HCT116 (cell line): ENCODE measurements around the gene DMPK. TPM values are rescaled to one million over a fixed set of nuclear protein-coding genes. Genes with fewer than 3 reads are reported as not detected.

Experiments
- ATAC-seq: fragments of 200-7000 bp; cut with Tn5 transposase; 2 replicates; pipeline ENCODE4 v1.9.1; 2020; ENCODE audit warnings: mild to moderate bottlenecking, moderate library complexity
- BruUV-seq: library from RNA; stranded (reverse); fragments of 400-500 nt; replicated peaks from 2 replicates; lab custom pipeline; 2021; lab: Mats Ljungman, UMichigan
- CTCF ChIA-PET: fragments of 300-600 bp; sonication (Branson Sonifier 250); formaldehyde crosslinking; loops from one replicate; lab custom pipeline; 2021; ENCODE audit warnings: antibody characterized with exemption; lab: Charles Lee
- POLR2A ChIA-PET: fragments of 300-600, 350-600 bp; sonication (Branson Sonifier 250); formaldehyde crosslinking; loops from one replicate; lab custom pipeline; 2021; ENCODE audit warnings: antibody characterized with exemption; lab: Charles Lee
- RAD21 ChIA-PET, 2 experiments: fragments of 300-600 bp; sonication (Branson Sonifier 250); formaldehyde crosslinking; loops; one replicate each; lab custom pipeline; 2023; ENCODE audit warnings: low total read pairs in 2 of 2; ENCODE audit not compliant: uncharacterized antibody in 2 of 2, unreplicated experiment in 2 of 2, low non-redundant PET in 1 of 2; lab: Charles Lee
- DNase-seq: peaks from one replicate; pipeline ENCODE4 v3.0.0-alpha.2; 2010; ENCODE audit warnings: low read depth, low spot score
- H2AFZ ChIP-seq: fragments of 200-600 bp; shearing (Covaris generic), sonication (generic); 2 replicates; pipeline ENCODE4 v1.6.1; 2017; ENCODE audit warnings: low read depth, mixed run types, mixed read lengths, antibody characterized with exemption, low read length; ENCODE audit not compliant: poor library complexity, severe bottlenecking
- H3K27ac ChIP-seq: 2 replicates; pipeline ENCODE4 v1.5.1; 2012; ENCODE audit warnings: low read depth, low read length
- H3K27me3 ChIP-seq: fragments of 200-600 bp; sonication (generic); 2 replicates; pipeline ENCODE4 v1.6.1; 2016; ENCODE audit warnings: mixed run types, low read length, mixed read lengths; ENCODE audit not compliant: insufficient read depth
- H3K36me3 ChIP-seq, 2 experiments: fragments of 200-500 bp in 1 of 2; fragments of 200-600 bp in 1 of 2; sonication (Bioruptor generic) in 1 of 2; sonication (generic) in 1 of 2; 2 replicates each; pipeline versions ENCODE4 v1.5.1 to v1.6.1; 2014 to 2016; ENCODE audit warnings: low read length in 2 of 2, inconsistent platforms in 1 of 2, mixed read lengths in 1 of 2, mixed run types in 1 of 2; ENCODE audit not compliant: insufficient read depth in 2 of 2, control insufficient read depth in 1 of 2
- H3K4me1 ChIP-seq, 2 experiments: fragments of 200-600 bp in 1 of 2; sonication (generic) in 1 of 2; 2 replicates each; pipeline versions ENCODE4 v1.5.1 to v1.6.1; 2012 to 2017; ENCODE audit warnings: low read length in 2 of 2, inconsistent platforms in 1 of 2, mild to moderate bottlenecking in 1 of 2, mixed read lengths in 1 of 2, mixed run types in 1 of 2, moderate library complexity in 1 of 2; ENCODE audit not compliant: insufficient read depth in 2 of 2, control insufficient read depth in 1 of 2
- H3K4me2 ChIP-seq: fragments of 200-600 bp; sonication (generic); 2 replicates; pipeline ENCODE4 v1.6.1; 2017; ENCODE audit warnings: mixed run types, low read length, mixed read lengths
- H3K4me3 ChIP-seq, 2 experiments: fragments of 200-600 bp in 1 of 2; sonication (generic) in 1 of 2; replicated peaks in 1 of 2; 2 replicates each; pipeline ENCODE4 v1.5.1; 2011 to 2016; ENCODE audit warnings: low read length in 2 of 2, control low read depth in 1 of 2, low read depth in 1 of 2, mild to moderate bottlenecking in 1 of 2, mixed read lengths in 1 of 2, mixed run types in 1 of 2
- H3K79me2 ChIP-seq: fragments of 200-600 bp; sonication (generic); 2 replicates; pipeline ENCODE4 v1.6.1; 2017; ENCODE audit warnings: mild to moderate bottlenecking, mixed run types, low read length, moderate library complexity, mixed read lengths; ENCODE audit not compliant: insufficient read depth
- H3K9ac ChIP-seq: fragments of 200-600 bp; sonication (generic); 2 replicates; pipeline ENCODE4 v1.6.1; 2016; ENCODE audit warnings: low read length, mixed read lengths
- H3K9me2 ChIP-seq: fragments of 200-600 bp; sonication (generic), shearing (Covaris generic); 2 replicates; pipeline ENCODE4 v1.6.1; 2017; ENCODE audit warnings: mixed run types, mild to moderate bottlenecking, moderate library complexity; ENCODE audit not compliant: insufficient read depth
- H3K9me3 ChIP-seq, 2 experiments: fragments of 200-500 bp in 1 of 2; fragments of 200-600 bp in 1 of 2; sonication (Bioruptor generic) in 1 of 2; sonication (generic) in 1 of 2; 2 replicates each; pipeline ENCODE4 v1.6.1; 2014 to 2017; ENCODE audit warnings: low read length in 2 of 2, mixed read lengths in 2 of 2, inconsistent platforms in 1 of 2, low read depth in 1 of 2, mild to moderate bottlenecking in 1 of 2, mixed run types in 1 of 2, moderate library complexity in 1 of 2; ENCODE audit not compliant: control insufficient read depth in 1 of 2, insufficient read depth in 1 of 2
- H4K20me1 ChIP-seq: fragments of 200-600 bp; sonication (generic), shearing (Covaris generic); 2 replicates; pipeline ENCODE4 v1.6.1; 2017; ENCODE audit warnings: mixed run types, mild to moderate bottlenecking, moderate library complexity; ENCODE audit not compliant: insufficient read depth
- EGR1 ChIP-seq: IDR thresholded peaks from 2 replicates; pipeline ENCODE4 v1.6.1; 2012; ENCODE audit warnings: low read depth
- ELF1 ChIP-seq: IDR thresholded peaks from 2 replicates; pipeline ENCODE4 v1.6.1; 2012; ENCODE audit warnings: low read depth, borderline replicate concordance
- EZH2 ChIP-seq: fragments of 200-600 bp; sonication (generic); IDR thresholded peaks from 2 replicates; pipeline ENCODE4 v1.6.1; 2017; ENCODE audit warnings: antibody characterized with exemption, mixed run types
- EZH2phosphoT487 ChIP-seq: fragments of 200-600 bp; IDR thresholded peaks from 2 replicates; pipeline ENCODE4 v1.6.1; 2018; ENCODE audit warnings: antibody characterized with exemption, borderline replicate concordance
- FOSL1 ChIP-seq: IDR thresholded peaks from 2 replicates; pipeline ENCODE4 v1.6.1; 2012; ENCODE audit warnings: low read depth
- JUND ChIP-seq: IDR thresholded peaks from 2 replicates; pipeline ENCODE4 v1.6.1; 2012
- POLR2AphosphoS5 ChIP-seq: IDR thresholded peaks from 2 replicates; pipeline ENCODE4 v1.6.1; 2011; ENCODE audit warnings: mild to moderate bottlenecking, low read depth, low read length, moderate library complexity
- RAD21 ChIP-seq: IDR thresholded peaks from 2 replicates; pipeline ENCODE4 v1.6.1; 2012; ENCODE audit warnings: low read depth, mild to moderate bottlenecking
- SRF ChIP-seq: IDR thresholded peaks from 2 replicates; pipeline ENCODE4 v1.6.1; 2012; ENCODE audit warnings: low read depth
- TCF7L2 ChIP-seq: IDR thresholded peaks from 2 replicates; pipeline ENCODE4 v1.7.0; 2011; ENCODE audit warnings: borderline replicate concordance, inconsistent platforms; ENCODE audit not compliant: insufficient read depth, insufficient read length; ENCODE audit errors: extremely low read depth
- ZFX ChIP-seq: fragments of 450-650 bp; IDR thresholded peaks from 2 replicates; pipeline ENCODE4 v1.6.1; 2017
- ZNF274 ChIP-seq: fragments of 200-500 bp; sonication (Bioruptor generic); IDR thresholded peaks from 2 replicates; pipeline ENCODE4 v1.6.1; 2014; ENCODE audit warnings: mild to moderate bottlenecking, low read depth, low read length, inconsistent platforms
- intact Hi-C: fragments of 100-400 bp; cut with micrococcal nuclease; formaldehyde crosslinking; loops from 2 replicates; pipeline ENCODE4 v1.10.0; 2022
- total RNA-seq: library from RNA; stranded (reverse); gene quantifications from one replicate; pipeline ENCODE4 v1.2.1, GENCODE V29; 2021; ENCODE audit not compliant: unreplicated experiment
- TF ChIP-seq, protein P1 (sequence below): IDR thresholded peaks from 2 replicates; pipeline ENCODE4 v1.6.1; 2012; ENCODE audit warnings: low read depth
- TF ChIP-seq, protein P2 (sequence below): IDR thresholded peaks from 2 replicates; pipeline ENCODE4 v1.6.1; 2012

The DMPK gene
- total RNA-seq, 1 experiment from 2014 or later = 52.5 TPM

DNA sequence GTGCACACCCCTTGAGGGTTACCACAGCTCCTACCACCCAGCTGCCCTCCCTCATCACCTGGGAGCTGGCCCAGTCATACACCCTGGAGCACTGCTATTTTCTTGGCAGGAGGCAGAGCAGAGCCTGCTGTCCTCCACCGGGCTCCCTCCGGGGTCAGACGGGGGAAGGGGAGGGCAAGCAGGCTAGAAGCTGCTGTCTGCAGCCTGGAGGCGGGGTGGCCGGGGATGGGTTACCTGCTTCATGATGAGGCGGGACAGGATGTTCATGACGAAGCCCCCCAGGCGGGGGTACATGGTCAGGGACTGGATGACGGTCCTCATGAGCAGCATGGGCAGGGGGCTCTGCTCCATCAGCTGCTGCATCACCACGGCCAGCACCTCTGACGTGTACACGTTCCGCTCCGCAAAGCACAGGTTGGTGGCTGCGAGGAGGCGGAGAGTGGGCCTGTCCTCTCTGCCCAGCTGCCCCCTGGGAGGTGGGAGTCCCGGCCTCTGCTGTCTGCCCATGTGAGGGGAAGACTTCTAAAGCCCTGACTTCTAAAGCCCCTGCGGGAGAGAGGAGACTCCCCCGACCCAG, 35.5 kb upstream of the DMPK start:
- no peaks in the 10 kb centered on the region for H4K20me1 ChIP-seq
- H3K4me2 ChIP-seq = no peak overlapping the region
- ChIA-PET RAD21 (no interaction called here), POLR2A (no interaction called here), CTCF (interaction anchor here (0.8 to 3.8 kb wide), 11 partner anchors 11 to 260 kb away, joined by 4 to 26 read pairs (median 15); partner anchors contain the start of genes DMPK, FOXA3, MYPOP and SIX5)
- no peak overlapping the region for H2AFZ ChIP-seq
- H3K9ac ChIP-seq = no peak overlapping the region
- H3K9me2 ChIP-seq = no peaks in the 10 kb centered on the region
- intact Hi-C loops = loop anchor here (1.0 kb wide), 2 partner anchors 65 to 259 kb away; no protein-coding TSS in a partner anchor
- H3K27ac ChIP-seq = peak overlapping the region; percentile 50; the same call in 1 of the 2 replicates
- no peak for TF ChIP-seq FOSL1
- TF ChIP-seq EZH2phosphoT487 = no peak
- TF ChIP-seq ELF1 = no peak
- TF ChIP-seq RAD21 = no peak
- no peak for TF ChIP-seq SRF
- TF ChIP-seq JUND = no peak
- TF ChIP-seq TCF7L2 = no peak
- TF ChIP-seq ZFX = no peak
- TF ChIP-seq POLR2AphosphoS5 = no peak
- TF ChIP-seq ZNF274 = no peak
- TF ChIP-seq, protein P1, sequence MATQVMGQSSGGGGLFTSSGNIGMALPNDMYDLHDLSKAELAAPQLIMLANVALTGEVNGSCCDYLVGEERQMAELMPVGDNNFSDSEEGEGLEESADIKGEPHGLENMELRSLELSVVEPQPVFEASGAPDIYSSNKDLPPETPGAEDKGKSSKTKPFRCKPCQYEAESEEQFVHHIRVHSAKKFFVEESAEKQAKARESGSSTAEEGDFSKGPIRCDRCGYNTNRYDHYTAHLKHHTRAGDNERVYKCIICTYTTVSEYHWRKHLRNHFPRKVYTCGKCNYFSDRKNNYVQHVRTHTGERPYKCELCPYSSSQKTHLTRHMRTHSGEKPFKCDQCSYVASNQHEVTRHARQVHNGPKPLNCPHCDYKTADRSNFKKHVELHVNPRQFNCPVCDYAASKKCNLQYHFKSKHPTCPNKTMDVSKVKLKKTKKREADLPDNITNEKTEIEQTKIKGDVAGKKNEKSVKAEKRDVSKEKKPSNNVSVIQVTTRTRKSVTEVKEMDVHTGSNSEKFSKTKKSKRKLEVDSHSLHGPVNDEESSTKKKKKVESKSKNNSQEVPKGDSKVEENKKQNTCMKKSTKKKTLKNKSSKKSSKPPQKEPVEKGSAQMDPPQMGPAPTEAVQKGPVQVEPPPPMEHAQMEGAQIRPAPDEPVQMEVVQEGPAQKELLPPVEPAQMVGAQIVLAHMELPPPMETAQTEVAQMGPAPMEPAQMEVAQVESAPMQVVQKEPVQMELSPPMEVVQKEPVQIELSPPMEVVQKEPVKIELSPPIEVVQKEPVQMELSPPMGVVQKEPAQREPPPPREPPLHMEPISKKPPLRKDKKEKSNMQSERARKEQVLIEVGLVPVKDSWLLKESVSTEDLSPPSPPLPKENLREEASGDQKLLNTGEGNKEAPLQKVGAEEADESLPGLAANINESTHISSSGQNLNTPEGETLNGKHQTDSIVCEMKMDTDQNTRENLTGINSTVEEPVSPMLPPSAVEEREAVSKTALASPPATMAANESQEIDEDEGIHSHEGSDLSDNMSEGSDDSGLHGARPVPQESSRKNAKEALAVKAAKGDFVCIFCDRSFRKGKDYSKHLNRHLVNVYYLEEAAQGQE = no peak
- no peak for TF ChIP-seq EZH2
- TF ChIP-seq EGR1 = no peak
- TF ChIP-seq, protein P2, sequence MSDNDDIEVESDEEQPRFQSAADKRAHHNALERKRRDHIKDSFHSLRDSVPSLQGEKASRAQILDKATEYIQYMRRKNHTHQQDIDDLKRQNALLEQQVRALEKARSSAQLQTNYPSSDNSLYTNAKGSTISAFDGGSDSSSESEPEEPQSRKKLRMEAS = no peak
- no peaks in the 10 kb centered on the region for H3K9me3 ChIP-seq
- ATAC-seq = peak; percentile 16
- H3K36me3 ChIP-seq = peaks cover 9 to 13% of the 10 kb centered on the region in 2 experiments; a peak in 3 of 4 replicates
- no TSS peak for BruUV-seq
- no peaks in the 10 kb centered on the region for H3K27me3 ChIP-seq
- H3K4me1 ChIP-seq = peaks cover 3 to 11% of the 10 kb centered on the region in 2 experiments; a peak in 3 of 4 replicates
- no peaks in the 10 kb centered on the region for H3K79me2 ChIP-seq
- H3K4me3 ChIP-seq = no peak overlapping the region
- DNase-seq = no peak
